Epidermal melanocyte (primary cell): ENCODE measurements around the gene CLSTN1.

Source experiments
- DNase-seq: peaks from one replicate; pipeline ENCODE4 v3.0.0; 2011; ENCODE audit warnings: low spot score; ENCODE audit not compliant: insufficient read length

Gene CLSTN1

DNA sequence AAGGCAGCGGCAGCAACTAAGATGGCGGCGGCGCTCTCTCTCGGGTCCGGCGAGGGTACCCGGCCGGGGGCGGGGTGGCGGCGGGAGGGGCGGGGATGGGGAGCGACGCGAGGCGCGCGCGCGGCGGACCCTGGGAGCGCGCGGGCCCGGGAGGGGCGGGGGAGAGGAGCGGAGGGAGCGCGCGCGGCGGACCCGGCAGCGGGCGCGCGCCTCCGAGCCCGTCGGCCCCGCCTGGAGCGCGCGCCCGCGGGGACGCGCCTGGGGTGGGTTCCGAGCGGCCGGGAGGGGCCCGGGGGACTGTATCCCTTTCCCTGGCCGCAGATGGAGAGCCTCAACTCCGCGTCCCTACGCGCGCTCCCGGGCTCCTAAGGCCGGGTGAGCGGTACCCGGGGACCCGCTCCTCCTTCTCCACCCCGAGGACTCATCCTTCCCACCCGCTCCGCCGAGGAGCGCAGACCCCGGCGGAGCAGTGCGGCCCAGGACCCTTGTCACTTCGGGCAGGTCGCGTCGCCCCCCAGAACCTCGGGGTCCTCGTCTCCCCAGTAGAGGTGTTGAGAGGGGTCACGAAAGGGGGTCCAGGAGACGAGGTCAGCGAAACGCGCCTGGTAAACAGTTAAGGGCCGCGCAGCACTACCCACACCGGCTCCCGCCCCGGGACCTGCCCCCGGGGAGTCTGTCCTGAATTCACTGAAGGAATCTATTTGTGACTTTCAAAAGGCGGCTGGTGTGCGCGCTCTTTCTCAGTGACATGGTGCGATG, at the start of gene CLSTN1:
CLSTN1 (minus strand) TSS at position 23 of the 759 bp plus-strand sequence. CDS start 232 bp downstream, outside the sequence.
- DNase-seq = peak; percentile 91

GRCh38 chr1:9873385-9873784, 49.6 kb upstream of the CLSTN1 start:
- DNase-seq = no peak

- DNase-seq = no peak
Observed at GRCh38 chr1:9872430-9873165, 48.8 kb upstream of the CLSTN1 start.

- no peak for DNase-seq
Observed at GRCh38 chr1:9871707-9872425, 48.1 kb upstream of the CLSTN1 start.

DNA sequence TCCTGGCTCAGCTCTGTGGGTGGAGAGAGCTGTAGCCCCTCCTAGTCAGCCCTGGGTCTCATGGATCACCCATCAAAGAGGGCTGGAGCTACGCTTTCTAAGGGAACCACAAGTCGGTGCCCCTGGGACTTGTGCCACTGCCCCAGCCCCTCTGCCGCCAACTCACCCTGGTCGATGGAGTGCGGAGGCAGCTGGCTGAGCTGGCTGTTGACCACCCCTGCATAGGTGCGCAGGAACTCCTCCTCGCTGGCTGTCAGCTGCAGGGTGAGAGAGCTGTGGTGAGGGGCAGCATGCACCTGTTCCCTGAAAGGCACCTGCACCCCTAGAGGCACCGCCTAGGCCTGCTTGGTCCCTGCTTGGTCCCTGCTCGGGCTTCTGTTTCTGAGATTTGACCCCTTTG, 47.3 kb upstream of the CLSTN1 start:
- no peak for DNase-seq

DNA sequence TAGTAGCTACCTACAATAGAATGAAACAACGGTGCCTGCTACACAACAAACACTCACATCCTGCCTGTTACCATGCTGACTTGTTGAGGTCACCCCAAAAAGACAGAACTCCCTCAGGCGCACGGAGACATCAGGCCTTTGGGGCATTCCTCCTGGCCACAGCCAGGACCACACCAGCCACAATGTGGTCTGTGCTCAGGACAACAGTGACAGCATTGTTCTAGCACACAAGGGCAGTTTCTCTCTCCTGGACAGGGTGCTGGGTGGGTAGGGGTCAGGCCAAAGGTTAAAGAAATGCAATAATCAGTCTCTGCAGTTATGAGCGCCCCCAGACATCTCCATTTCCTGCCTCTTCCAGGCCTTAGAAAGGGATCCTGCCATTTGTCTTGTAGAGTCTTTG, 46.8 kb upstream of the CLSTN1 start:
- DNase-seq = no peak

DNA sequence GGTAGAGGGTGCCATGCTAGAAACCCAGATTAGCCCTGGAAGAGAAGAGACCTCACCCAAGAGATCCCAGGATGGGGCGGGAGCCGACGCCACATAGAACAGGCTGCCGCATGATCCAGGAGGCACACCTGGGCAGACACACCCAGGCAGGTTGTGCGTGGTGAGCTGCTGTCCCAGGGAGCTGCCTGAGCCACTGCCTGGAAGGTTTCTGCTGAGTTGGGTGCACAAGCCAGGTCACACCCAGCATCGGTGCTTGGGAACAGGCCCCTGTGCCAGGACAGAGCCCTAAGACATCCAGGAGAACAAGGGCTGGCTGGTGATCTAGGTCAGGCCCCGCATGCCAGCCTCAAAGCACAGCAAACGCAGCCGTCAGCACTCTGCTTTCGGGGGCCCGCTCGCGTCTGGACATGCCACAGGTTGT, 46.1 kb upstream of the CLSTN1 start:
- no peak for DNase-seq

DNA sequence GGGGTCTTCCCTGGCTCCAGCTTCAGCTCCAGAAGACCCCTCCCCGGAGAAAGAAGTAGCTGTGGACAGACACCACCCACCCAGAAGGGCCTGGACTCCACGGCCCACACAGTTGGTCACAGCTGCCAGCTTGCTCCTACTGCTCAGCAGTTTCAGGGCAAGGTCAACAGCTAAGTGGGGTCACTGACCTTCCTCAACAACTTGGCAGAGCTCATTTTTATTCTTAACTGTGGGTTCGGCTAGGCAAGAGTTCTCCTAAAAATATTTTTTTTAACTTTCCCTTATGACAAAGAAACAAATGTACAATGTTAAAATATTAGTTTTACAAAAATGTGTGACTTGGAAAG, 44.5 kb upstream of the CLSTN1 start:
- DNase-seq = no peak

GRCh38 chr1:9867408-9868243, 43.9 kb upstream of the CLSTN1 start:
- peak; percentile 64 for DNase-seq

DNA sequence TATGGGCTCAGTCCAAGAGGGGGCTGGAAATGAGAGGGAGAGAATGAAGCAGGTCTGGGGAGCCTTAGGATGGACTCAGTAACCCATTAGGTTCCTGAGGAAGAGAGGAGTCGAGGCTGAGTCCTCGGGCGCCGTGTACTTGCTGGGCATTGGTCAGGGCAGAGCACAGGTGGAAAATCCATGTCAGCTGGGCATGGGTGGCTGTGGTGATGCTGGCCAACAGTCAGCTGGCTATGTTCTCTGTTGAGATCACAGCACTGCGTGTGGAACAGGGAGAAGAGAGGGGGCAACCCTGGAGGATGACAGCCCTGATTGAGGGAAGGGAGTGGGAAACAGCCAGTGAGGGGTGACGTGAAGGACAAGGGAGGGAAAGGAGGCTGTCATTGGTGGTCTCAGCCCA, 43.1 kb upstream of the CLSTN1 start:
- DNase-seq = no peak

GRCh38 chr1:9865724-9866123, 42.0 kb upstream of the CLSTN1 start:
- no peak for DNase-seq

- no peak for DNase-seq
Observed at GRCh38 chr1:9863371-9863770, 39.6 kb upstream of the CLSTN1 start.

DNA sequence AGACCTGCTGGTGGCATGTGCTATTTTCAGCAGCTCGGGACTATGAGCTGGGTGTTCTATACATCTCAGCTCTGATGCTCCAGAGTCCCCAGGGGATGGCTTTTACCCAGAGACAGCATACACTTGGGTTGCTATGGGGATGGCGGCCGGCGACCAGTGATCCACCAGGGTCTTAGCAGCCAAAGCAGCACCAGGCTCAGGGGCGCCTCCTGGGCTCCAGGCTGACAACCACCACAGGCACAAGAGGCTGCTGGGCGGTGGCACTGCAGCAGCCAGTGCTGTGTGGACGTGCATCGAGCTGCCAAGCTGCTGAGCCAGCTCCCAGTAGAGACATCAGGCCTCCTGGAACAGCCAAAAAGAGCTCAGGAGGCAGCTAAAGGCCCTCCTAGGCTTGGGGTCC, 37.6 kb upstream of the CLSTN1 start:
- DNase-seq = no peak

- DNase-seq = no peak
Observed at GRCh38 chr1:9860887-9861286, 37.1 kb upstream of the CLSTN1 start.

GRCh38 chr1:9859281-9860014, 35.7 kb upstream of the CLSTN1 start:
- peak; percentile 50 for DNase-seq

DNA sequence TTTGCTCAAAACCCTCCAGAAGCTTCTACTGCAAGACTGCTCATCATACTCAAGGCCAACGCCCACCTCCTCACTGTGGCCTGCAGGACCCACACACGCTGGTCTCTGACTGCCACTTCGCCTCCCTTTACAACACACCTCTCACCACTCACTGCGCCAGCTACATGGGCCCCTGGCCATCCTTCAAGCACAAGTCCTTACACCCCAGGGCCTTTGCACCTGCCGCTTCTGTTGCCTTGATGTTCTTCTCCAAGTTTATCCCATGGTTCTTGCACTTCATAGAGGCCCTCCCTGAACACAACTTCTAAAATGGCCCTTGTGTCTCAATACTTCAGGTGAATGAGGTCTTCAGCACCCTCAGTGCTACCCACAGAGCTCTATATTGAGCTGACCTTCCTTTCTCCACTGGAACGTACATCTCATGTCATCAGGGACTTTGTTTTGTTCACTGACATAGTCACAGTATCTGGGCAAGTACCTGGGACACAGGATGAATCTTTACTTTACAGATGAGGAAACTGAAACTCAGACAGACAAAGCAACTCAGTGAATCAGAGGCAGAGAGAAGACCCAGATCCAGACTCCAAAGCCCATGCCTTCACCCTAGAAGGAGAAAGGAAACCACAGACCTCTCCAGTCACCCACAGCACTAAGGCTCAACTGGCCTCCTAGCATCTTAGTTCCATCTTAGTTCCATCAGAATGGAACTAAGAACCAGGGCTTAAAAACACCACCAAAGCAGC, 34.7 kb upstream of the CLSTN1 start:
- no peak for DNase-seq

GRCh38 chr1:9855186-9855585, 31.4 kb upstream of the CLSTN1 start:
- no peak for DNase-seq

GRCh38 chr1:9853249-9853595, 29.5 kb upstream of the CLSTN1 start:
- no peak for DNase-seq

GRCh38 chr1:9852410-9853248, 28.9 kb upstream of the CLSTN1 start:
- DNase-seq = peak; percentile 40
